ENCODE measurements around the gene PROX1.

The PROX1 gene

DNA sequence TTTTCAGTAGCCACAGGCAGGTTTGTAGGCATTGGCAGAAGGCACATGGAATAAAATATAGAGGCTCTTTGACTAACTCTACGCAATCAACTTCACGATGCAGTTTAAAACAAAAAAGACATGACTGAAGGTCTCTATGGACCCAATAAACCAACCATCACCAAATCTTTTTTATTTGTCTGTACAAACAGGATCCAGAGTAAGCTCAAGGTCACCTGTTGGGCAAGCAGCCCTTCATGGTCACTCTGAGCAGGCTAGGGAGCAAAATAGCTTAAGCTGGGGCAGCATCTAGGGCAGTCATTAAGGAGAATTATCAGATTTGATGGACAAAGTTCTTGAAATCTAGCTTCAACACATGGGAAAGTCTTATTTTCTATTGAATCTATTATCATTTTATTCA, 26.8 kb upstream of the PROX1 start:
- Histone ChIP-seq H3K4me3 (no peak overlapping the region), H3K4me1 (no peaks in the 10 kb centered on the region), H3K27ac (no peak overlapping the region), H3K36me3 (no peaks in the 10 kb centered on the region), H3K9me3 (no peaks in the 10 kb centered on the region), H3K27me3 (peaks cover 0 to 7% of the 10 kb centered on the region in 2 donors)
- intact Hi-C loops (cut with DNase I; ENCODE audit: low total_unique reads): no loop called here
- no peak for DNase-seq
- TF ChIP-seq, protein P1, sequence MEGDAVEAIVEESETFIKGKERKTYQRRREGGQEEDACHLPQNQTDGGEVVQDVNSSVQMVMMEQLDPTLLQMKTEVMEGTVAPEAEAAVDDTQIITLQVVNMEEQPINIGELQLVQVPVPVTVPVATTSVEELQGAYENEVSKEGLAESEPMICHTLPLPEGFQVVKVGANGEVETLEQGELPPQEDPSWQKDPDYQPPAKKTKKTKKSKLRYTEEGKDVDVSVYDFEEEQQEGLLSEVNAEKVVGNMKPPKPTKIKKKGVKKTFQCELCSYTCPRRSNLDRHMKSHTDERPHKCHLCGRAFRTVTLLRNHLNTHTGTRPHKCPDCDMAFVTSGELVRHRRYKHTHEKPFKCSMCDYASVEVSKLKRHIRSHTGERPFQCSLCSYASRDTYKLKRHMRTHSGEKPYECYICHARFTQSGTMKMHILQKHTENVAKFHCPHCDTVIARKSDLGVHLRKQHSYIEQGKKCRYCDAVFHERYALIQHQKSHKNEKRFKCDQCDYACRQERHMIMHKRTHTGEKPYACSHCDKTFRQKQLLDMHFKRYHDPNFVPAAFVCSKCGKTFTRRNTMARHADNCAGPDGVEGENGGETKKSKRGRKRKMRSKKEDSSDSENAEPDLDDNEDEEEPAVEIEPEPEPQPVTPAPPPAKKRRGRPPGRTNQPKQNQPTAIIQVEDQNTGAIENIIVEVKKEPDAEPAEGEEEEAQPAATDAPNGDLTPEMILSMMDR (IDR thresholded peaks at IDR 0.05): no peak

DNA sequence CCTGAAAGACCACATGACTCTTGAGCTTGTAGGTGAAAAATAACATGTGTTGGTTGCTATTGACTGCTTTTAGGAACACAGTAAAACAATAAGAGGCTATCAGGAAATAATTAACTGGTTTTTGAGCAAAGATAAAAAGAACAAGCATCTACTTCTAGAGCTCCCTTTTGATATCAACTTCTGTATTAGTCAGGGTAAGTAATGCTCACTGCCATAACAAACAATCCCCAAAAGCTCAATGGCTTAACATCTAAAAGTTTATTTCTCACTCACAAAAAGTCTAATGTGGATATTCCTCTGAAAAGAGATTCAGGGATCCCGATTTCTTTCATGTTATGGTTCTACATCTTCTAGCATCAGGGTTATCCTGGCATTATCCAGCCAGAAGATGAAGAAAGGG, 25.3 kb upstream of the PROX1 start:
- no peak for DNase-seq
- no peaks in the 10 kb centered on the region for H3K9me3 ChIP-seq
- no peaks in the 10 kb centered on the region for H3K36me3 ChIP-seq
- H3K4me1 ChIP-seq: no peaks in the 10 kb centered on the region
- intact Hi-C loops (cut with DNase I; ENCODE audit: low total_unique reads): no loop called here
- H3K4me3 ChIP-seq: no peak overlapping the region
- H3K27ac ChIP-seq: no peak overlapping the region
- TF ChIP-seq, protein P1 (IDR thresholded peaks at IDR 0.05): no peak
- peaks cover 0 to 9% of the 10 kb centered on the region in 2 donors for H3K27me3 ChIP-seq

DNA sequence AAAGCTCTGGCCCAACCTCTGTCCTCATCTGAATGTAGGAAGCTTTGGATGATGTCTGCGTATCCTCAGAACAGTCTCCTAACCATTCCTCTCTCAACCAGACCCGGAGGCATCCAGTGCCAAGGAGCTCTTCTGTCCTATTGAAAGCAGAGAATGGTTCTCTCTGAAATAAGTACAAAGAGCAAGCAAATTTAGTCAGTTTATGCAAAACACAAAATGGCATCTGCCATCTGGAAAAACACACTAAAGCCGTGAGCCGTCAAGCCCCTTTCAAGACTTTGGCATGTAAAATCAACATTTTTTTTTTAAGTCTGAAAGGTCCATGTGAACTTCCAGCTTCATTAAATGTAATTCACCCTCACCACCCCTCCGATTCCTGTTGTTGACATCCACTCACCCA, 21.7 kb upstream of the PROX1 start:
- no peak for DNase-seq
- intact Hi-C loops (cut with DNase I; ENCODE audit: low total_unique reads): no loop called here

DNA sequence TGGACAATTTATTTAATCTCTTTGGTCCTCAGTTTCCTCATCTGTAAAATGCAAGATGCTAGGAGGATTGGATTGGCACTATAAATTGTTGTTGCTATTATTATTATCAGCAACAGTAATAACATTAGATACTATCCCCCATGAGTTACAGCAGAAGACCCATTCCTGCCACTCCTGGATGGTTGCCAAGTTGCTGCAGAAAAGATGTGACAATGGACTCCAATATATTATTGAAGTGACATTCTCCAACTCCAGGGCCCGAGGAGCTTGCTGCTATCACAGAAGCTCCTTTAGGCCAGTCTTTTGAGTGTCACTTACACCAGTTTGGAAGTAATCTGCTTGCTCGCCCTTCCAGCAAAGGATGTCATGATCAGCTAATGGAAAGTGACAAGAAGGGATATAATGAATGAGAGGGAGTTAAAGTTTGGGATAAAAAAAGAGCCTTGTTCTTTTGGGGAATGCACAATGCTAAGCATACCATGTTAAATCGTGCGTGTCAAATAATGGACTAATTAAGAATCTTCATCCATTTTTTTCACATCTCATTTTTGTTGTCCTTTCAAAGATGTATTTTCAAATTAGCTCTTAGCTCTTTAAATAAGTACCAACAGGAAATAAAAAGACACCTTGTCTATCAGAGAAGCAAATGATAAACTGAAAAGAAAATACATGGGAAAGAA, 19.5 kb upstream of the PROX1 start:
- no peaks in the 10 kb centered on the region for H3K9me3 ChIP-seq
- H3K4me1 ChIP-seq: no peaks in the 10 kb centered on the region
- intact Hi-C loops (cut with DNase I; ENCODE audit: low total_unique reads): no loop called here
- no peak for DNase-seq
- H3K27ac ChIP-seq: no peak overlapping the region
- no peak overlapping the region for H3K4me3 ChIP-seq
- TF ChIP-seq, protein P1 (IDR thresholded peaks at IDR 0.05): no peak
- no peaks in the 10 kb centered on the region for H3K36me3 ChIP-seq
- peaks cover 0 to 10% of the 10 kb centered on the region in 2 donors for H3K27me3 ChIP-seq

More for the DNA sequence above, 21.7 kb upstream of the PROX1 start:
- TF ChIP-seq, protein P1 (IDR thresholded peaks at IDR 0.05): no peak
- Histone ChIP-seq H3K27ac (no peak overlapping the region), H3K4me1 (no peaks in the 10 kb centered on the region), H3K27me3 (peaks cover 0 to 10% of the 10 kb centered on the region in 2 donors), H3K9me3 (no peaks in the 10 kb centered on the region), H3K4me3 (no peak overlapping the region), H3K36me3 (no peaks in the 10 kb centered on the region)

DNA sequence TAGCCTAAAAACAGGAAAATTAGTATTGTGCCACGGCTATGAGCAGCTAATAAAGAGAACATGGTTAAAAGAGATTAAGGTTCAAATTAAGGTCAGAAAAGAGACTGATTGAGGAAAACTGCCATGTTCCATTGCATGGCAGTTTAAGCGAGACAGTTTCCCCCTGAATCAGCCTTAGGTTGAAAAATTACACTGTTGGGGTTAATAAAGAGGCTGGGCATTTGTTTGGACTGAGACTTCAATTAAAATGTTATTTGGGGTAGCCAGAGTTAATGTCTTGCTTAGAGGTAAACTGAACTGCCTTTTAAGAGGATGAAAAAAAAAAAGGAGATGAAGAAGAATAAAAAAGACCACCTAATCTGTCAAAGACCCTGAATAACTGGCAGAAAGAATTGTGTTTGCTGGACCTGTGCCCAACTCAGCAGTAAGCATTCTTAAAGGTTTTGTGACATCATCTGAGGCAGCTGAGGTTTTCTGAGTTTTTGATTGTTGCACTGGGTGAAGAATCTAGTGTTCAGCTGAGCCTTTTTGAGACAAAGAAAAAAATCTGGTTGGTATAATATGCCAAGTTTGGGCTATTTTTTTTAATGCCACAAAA, 17.7 kb upstream of the PROX1 start:
- Histone ChIP-seq H3K36me3 (no peaks in the 10 kb centered on the region), H3K9me3 (no peaks in the 10 kb centered on the region), H3K4me3 (no peak overlapping the region), H3K4me1 (no peaks in the 10 kb centered on the region), H3K27me3 (peaks cover 0 to 10% of the 10 kb centered on the region in 2 donors), H3K27ac (no peak overlapping the region)
- intact Hi-C loops (cut with DNase I; ENCODE audit: low total_unique reads): no loop called here
- DNase-seq: no peak
- TF ChIP-seq, protein P1 (IDR thresholded peaks at IDR 0.05): no peak
